Measurements from ENCODE around the gene KDM4D.

GRCh38 chr11:94988748-94989147, 15.2 kb downstream of the KDM4D start:
- no peak for TF ChIP-seq CTCF (optimal IDR thresholded peaks at IDR 0.05 in 1 of 3, IDR thresholded peaks at IDR 0.05 in 1 of 3, conservative IDR thresholded peaks at IDR 0.05 in 1 of 3; ENCODE audit: extremely low read depth in 1 of 3, insufficient read depth in 2 of 3, low read length in 3 of 3)
- TF ChIP-seq EZH2 (IDR thresholded peaks at IDR 0.05; ENCODE audit: low read length), result no peak

Data from keratinocyte (primary cell).